HuH-7 (cell line): ENCODE measurements around the gene CMTM8.

Experiments used
- DNase-seq: peaks from one replicate; pipeline ENCODE4 v3.0.0; 2011; ENCODE audit warnings: low spot score

The CMTM8 gene

GRCh38 chr3:32340611-32341365 is 102.3 kb downstream of the CMTM8 start:
- no peak for DNase-seq

GRCh38 chr3:32347343-32348125 is 109.1 kb downstream of the CMTM8 start:
- peak; percentile 50 for DNase-seq

GRCh38 chr3:32349184-32349583 is 110.7 kb downstream of the CMTM8 start:
- no peak for DNase-seq

GRCh38 chr3:32352563-32352962 is 114.1 kb downstream of the CMTM8 start:
- no peak for DNase-seq

GRCh38 chr3:32353351-32353750 is 114.9 kb downstream of the CMTM8 start:
- DNase-seq, result no peak

- DNase-seq, result no peak
These were observed 115.9 kb downstream of the CMTM8 start for GRCh38 chr3:32354362-32354778.

GRCh38 chr3:32355751-32356291 is 117.3 kb downstream of the CMTM8 start:
- DNase-seq, result no peak

GRCh38 chr3:32359766-32360492 is 121.4 kb downstream of the CMTM8 start:
- DNase-seq, result peak; percentile 45

- DNase-seq, result no peak
These were observed 122.0 kb downstream of the CMTM8 start for GRCh38 chr3:32360493-32360827.

GRCh38 chr3:32366638-32367397 is 128.3 kb downstream of the CMTM8 start:
- DNase-seq, result no peak

- no peak for DNase-seq
These were observed 129.0 kb downstream of the CMTM8 start for GRCh38 chr3:32367442-32367841.

- no peak for DNase-seq
These were observed 133.2 kb downstream of the CMTM8 start for GRCh38 chr3:32371461-32372212.

GRCh38 chr3:32372213-32372490 is 133.7 kb downstream of the CMTM8 start:
- DNase-seq, result no peak

GRCh38 chr3:32373276-32373675 is 134.8 kb downstream of the CMTM8 start:
- DNase-seq, result no peak

GRCh38 chr3:32373844-32374243 is 135.4 kb downstream of the CMTM8 start:
- no peak for DNase-seq

GRCh38 chr3:32374788-32375595 is 136.5 kb downstream of the CMTM8 start:
- DNase-seq, result peak; percentile 59

GRCh38 chr3:32375596-32375930 is 137.1 kb downstream of the CMTM8 start:
- no peak for DNase-seq

GRCh38 chr3:32376115-32376514 is 137.6 kb downstream of the CMTM8 start:
- no peak for DNase-seq

GRCh38 chr3:32379831-32380500 is 141.5 kb downstream of the CMTM8 start:
- DNase-seq, result no peak

GRCh38 chr3:32381922-32382321 is 143.4 kb downstream of the CMTM8 start:
- DNase-seq, result no peak
